Naive thymus-derived CD4-positive, alpha-beta T cell (primary cell): ENCODE results near the gene XYLT1. TPM values are rescaled to one million over a fixed set of nuclear protein-coding genes. Genes with fewer than 3 reads are reported as not detected.

Experiments
- ATAC-seq: fragments of 150-1000 bp; cut with Tn5 transposase; 2 replicates; pipeline ENCODE4 v1.10.0; 2021; ENCODE audit warnings: mild to moderate bottlenecking, moderate library complexity
- CTCF ChIA-PET: fragments of 350-600 bp; sonication (Branson Sonifier 250); formaldehyde crosslinking; loops from one replicate; lab custom pipeline; 2021; ENCODE audit warnings: antibody characterized with exemption; lab: Charles Lee
- POLR2A ChIA-PET: fragments of 350-600 bp; sonication (Branson Sonifier 250); formaldehyde crosslinking; loops from one replicate; lab custom pipeline; 2021; ENCODE audit warnings: antibody characterized with exemption, inconsistent platforms; lab: Charles Lee
- DNase-seq, 9 donors: peaks; one replicate each; pipeline versions ENCODE4 v3.0.0 to v3.0.0-alpha.2; 2020 to 2022; ENCODE audit warnings: mixed read lengths in 1 of 9
- H3K27ac ChIP-seq: one replicate; pipeline ENCODE4 v1.7.0; 2013; ENCODE audit warnings: mild to moderate bottlenecking, low read depth, low read length, moderate library complexity
- H3K27me3 ChIP-seq, 2 donors: one replicate each; pipeline ENCODE4 v1.7.0; 2013; ENCODE audit warnings: low read length in 2 of 2, mild to moderate bottlenecking in 2 of 2, moderate library complexity in 2 of 2; ENCODE audit not compliant: control insufficient read depth in 2 of 2, insufficient read depth in 2 of 2
- H3K36me3 ChIP-seq, 3 experiments: 1 replicate in 2 of 3; 2 replicates in 1 of 3; pipeline ENCODE4 v1.7.0; 2013; ENCODE audit warnings: low read length in 3 of 3, mild to moderate bottlenecking in 3 of 3, moderate library complexity in 1 of 3; ENCODE audit not compliant: insufficient read depth in 3 of 3, control insufficient read depth in 2 of 3
- H3K4me1 ChIP-seq, 2 donors: one replicate each; pipeline ENCODE4 v1.7.0; 2013; ENCODE audit warnings: low read length in 2 of 2, mild to moderate bottlenecking in 2 of 2, moderate library complexity in 1 of 2; ENCODE audit not compliant: control insufficient read depth in 2 of 2, insufficient read depth in 2 of 2
- H3K4me3 ChIP-seq: 2 replicates; pipeline ENCODE4 v1.7.0; 2013; ENCODE audit warnings: mild to moderate bottlenecking, low read length
- H3K9me3 ChIP-seq, 3 experiments: 1 replicate in 2 of 3; 2 replicates in 1 of 3; pipeline ENCODE4 v1.7.0; 2013; ENCODE audit warnings: low read length in 3 of 3; ENCODE audit not compliant: control insufficient read depth in 2 of 3
- H3K27ac Mint-ChIP-seq, 9 donors: one replicate each; pipeline ENCODE4 v1.8.0; 2020 to 2022; ENCODE audit warnings: mixed read lengths in 9 of 9, mild to moderate bottlenecking in 8 of 9, moderate library complexity in 5 of 9, inconsistent platforms in 2 of 9
- H3K27me3 Mint-ChIP-seq, 5 donors: one replicate each; pipeline ENCODE4 v1.8.0; 2021 to 2022; ENCODE audit warnings: mixed read lengths in 5 of 5, mild to moderate bottlenecking in 1 of 5
- H3K36me3 Mint-ChIP-seq, 5 donors: one replicate each; pipeline ENCODE4 v1.8.0; 2020 to 2022; ENCODE audit warnings: mixed read lengths in 5 of 5, mild to moderate bottlenecking in 3 of 5, inconsistent platforms in 1 of 5
- H3K4me1 Mint-ChIP-seq, 7 donors: one replicate each; pipeline ENCODE4 v1.8.0; 2020 to 2022; ENCODE audit warnings: mixed read lengths in 7 of 7, mild to moderate bottlenecking in 3 of 7, inconsistent platforms in 1 of 7
- H3K4me3 Mint-ChIP-seq, 10 donors: one replicate each; pipeline ENCODE4 v1.8.0; 2020 to 2022; ENCODE audit warnings: mild to moderate bottlenecking in 10 of 10, mixed read lengths in 10 of 10, moderate library complexity in 6 of 10, inconsistent platforms in 2 of 10
- H3K9me3 Mint-ChIP-seq, 11 donors: one replicate each; pipeline ENCODE4 v1.8.0; 2020 to 2022; ENCODE audit warnings: mixed read lengths in 11 of 11, mild to moderate bottlenecking in 4 of 11, inconsistent platforms in 1 of 11, moderate library complexity in 1 of 11
- intact Hi-C, 2 donors: fragments of 100-400 bp; cut with micrococcal nuclease; formaldehyde crosslinking; loops; one replicate each; pipeline ENCODE4 v1.15.1; 2023
- polyA plus RNA-seq, 2 donors: library from polyadenylated mRNA; unstranded; fragments of 300-500 nt; fragmentation: Illumina TruSeq; gene quantifications; one replicate each; pipeline ENCODE4 v1.2.3, GENCODE V29; 2021
- total RNA-seq, 6 experiments: library from RNA in 5 of 6; stranded (reverse) in 5 of 6; gene quantifications; 1 replicate in 5 of 6; 2 replicates in 1 of 6; pipeline ENCODE4 v1.2.3 and lab custom pipeline; 2021 to 2026

Gene XYLT1
- total and polyA plus RNA-seq, 7 experiments from 2014 or later: 1.9 to 50.4 (median 37.9) TPM

- no peak overlapping the region for H3K27ac ChIP-seq
- H3K4me1 Mint-ChIP-seq: peaks cover 24 to 52% (median 39%) of the 10 kb centered on the region in 7 donors
- POLR2A ChIA-PET: no interaction called here
- H3K4me3 Mint-ChIP-seq: no peak overlapping the region
- H3K4me3 ChIP-seq: no peak overlapping the region
- H3K27me3 Mint-ChIP-seq: no peaks in the 10 kb centered on the region
- peak; percentile 78 for ATAC-seq
- DNase-seq: no peak
- CTCF ChIA-PET: no interaction called here
- intact Hi-C loops: no loop called here
- no peaks in the 10 kb centered on the region for H3K9me3 ChIP-seq
- no peaks in the 10 kb centered on the region for H3K4me1 ChIP-seq
- no peaks in the 10 kb centered on the region for H3K27me3 ChIP-seq
- peaks cover 0 to 24% (median 4%) of the 10 kb centered on the region in 5 donors for H3K36me3 Mint-ChIP-seq
- H3K27ac Mint-ChIP-seq: peak overlapping the region in 2 of 9 donors; percentile 1 to 41
- no peaks in the 10 kb centered on the region for H3K36me3 ChIP-seq
- H3K9me3 Mint-ChIP-seq: no peaks in the 10 kb centered on the region
These were observed 148.9 kb downstream of the XYLT1 start for GRCh38 chr16:17321824-17322223.

GRCh38 chr16:17320009-17320408, 150.8 kb downstream of the XYLT1 start:
- no peak overlapping the region for H3K4me3 ChIP-seq
- no peaks in the 10 kb centered on the region for H3K9me3 ChIP-seq
- H3K4me1 Mint-ChIP-seq: peaks cover 25 to 57% (median 43%) of the 10 kb centered on the region in 7 donors
- no peak for ATAC-seq
- no peaks in the 10 kb centered on the region for H3K27me3 Mint-ChIP-seq
- no peaks in the 10 kb centered on the region for H3K4me1 ChIP-seq
- H3K27ac ChIP-seq: no peak overlapping the region
- CTCF ChIA-PET: no interaction called here
- peak overlapping the region in 5 of 9 donors; percentile 10 to 81 (median 64) for H3K27ac Mint-ChIP-seq
- no peaks in the 10 kb centered on the region for H3K9me3 Mint-ChIP-seq
- no peaks in the 10 kb centered on the region for H3K27me3 ChIP-seq
- DNase-seq: no peak
- POLR2A ChIA-PET: interaction anchor here (0.9 kb wide), 1 partner anchor 55 kb away, joined by 3 read pairs; no protein-coding TSS in a partner anchor
- no peaks in the 10 kb centered on the region for H3K36me3 ChIP-seq
- peak overlapping the region in 1 of 10 donors; percentile 22 for H3K4me3 Mint-ChIP-seq
- H3K36me3 Mint-ChIP-seq: peaks cover 0 to 29% (median 4%) of the 10 kb centered on the region in 5 donors
- intact Hi-C loops: no loop called here

GRCh38 chr16:17318238-17318637, 152.5 kb downstream of the XYLT1 start:
- intact Hi-C loops: no loop called here
- DNase-seq (no peak), ATAC-seq (no peak)
- Mint-ChIP-seq H3K36me3 (peaks cover 0 to 32% (median 4%) of the 10 kb centered on the region in 5 donors), H3K9me3 (no peaks in the 10 kb centered on the region), H3K27ac (peak overlapping the region in 2 of 9 donors; percentile 48 to 73), H3K4me3 (no peak overlapping the region), H3K27me3 (no peaks in the 10 kb centered on the region), H3K4me1 (peaks cover 30 to 63% (median 51%) of the 10 kb centered on the region in 7 donors)
- POLR2A ChIA-PET: interaction anchor here (1.0 kb wide), 1 partner anchor 16 kb away, joined by 4 read pairs; no protein-coding TSS in a partner anchor
- Histone ChIP-seq H3K4me1 (peaks cover 0 to 2% of the 10 kb centered on the region in 2 donors), H3K9me3 (no peaks in the 10 kb centered on the region), H3K27ac (no peak overlapping the region), H3K4me3 (no peak overlapping the region), H3K36me3 (no peaks in the 10 kb centered on the region), H3K27me3 (no peaks in the 10 kb centered on the region)
- CTCF ChIA-PET: no interaction called here

GRCh38 chr16:17316005-17316404, 154.8 kb downstream of the XYLT1 start:
- no peaks in the 10 kb centered on the region for H3K9me3 Mint-ChIP-seq
- ATAC-seq (no peak), DNase-seq (no peak)
- Histone ChIP-seq H3K4me1 (peaks cover 0 to 8% of the 10 kb centered on the region in 2 donors), H3K27me3 (no peaks in the 10 kb centered on the region), H3K4me3 (no peak overlapping the region), H3K27ac (no peak overlapping the region), H3K9me3 (no peaks in the 10 kb centered on the region), H3K36me3 (no peaks in the 10 kb centered on the region)
- no peak overlapping the region for H3K4me3 Mint-ChIP-seq
- intact Hi-C loops: no loop called here
- POLR2A ChIA-PET: no interaction called here
- no peaks in the 10 kb centered on the region for H3K27me3 Mint-ChIP-seq
- peak overlapping the region in 5 of 9 donors; percentile 9 to 58 (median 47) for H3K27ac Mint-ChIP-seq
- peaks cover 27 to 66% (median 63%) of the 10 kb centered on the region in 7 donors for H3K4me1 Mint-ChIP-seq
- CTCF ChIA-PET: interaction anchor here (1.4 kb wide), 1 partner anchor 153 kb away, joined by 4 read pairs; no protein-coding TSS in a partner anchor
- peaks cover 0 to 34% (median 11%) of the 10 kb centered on the region in 5 donors for H3K36me3 Mint-ChIP-seq

GRCh38 chr16:17313793-17314547, 156.8 kb downstream of the XYLT1 start:
- H3K27me3 Mint-ChIP-seq: no peaks in the 10 kb centered on the region
- ChIA-PET CTCF (interaction anchor here (0.7 kb wide), 1 partner anchor 9 kb away, joined by 3 read pairs; no protein-coding TSS in a partner anchor), POLR2A (interaction anchor here (0.6 kb wide), 1 partner anchor 691 kb away, joined by 8 read pairs; no protein-coding TSS in a partner anchor)
- H3K4me3 ChIP-seq: no peak overlapping the region
- H3K9me3 ChIP-seq: no peaks in the 10 kb centered on the region
- no peak for ATAC-seq
- no peak for DNase-seq
- H3K27ac ChIP-seq: no peak overlapping the region
- no peaks in the 10 kb centered on the region for H3K27me3 ChIP-seq
- intact Hi-C loops: no loop called here
- H3K27ac Mint-ChIP-seq: peak overlapping the region; percentile 9 to 77 (median 56)
- H3K4me3 Mint-ChIP-seq: peak overlapping the region in 1 of 10 donors; percentile 15
- H3K36me3 ChIP-seq: no peaks in the 10 kb centered on the region
- peaks cover 0 to 3% (median 0%) of the 10 kb centered on the region in 11 donors for H3K9me3 Mint-ChIP-seq
- H3K36me3 Mint-ChIP-seq: peaks cover 0 to 39% (median 7%) of the 10 kb centered on the region in 5 donors
- peaks cover 26 to 73% (median 65%) of the 10 kb centered on the region in 7 donors for H3K4me1 Mint-ChIP-seq
- peaks cover 0 to 8% of the 10 kb centered on the region in 2 donors for H3K4me1 ChIP-seq

GRCh38 chr16:17313085-17313611, 157.6 kb downstream of the XYLT1 start:
- no peak overlapping the region for H3K27ac ChIP-seq
- H3K4me1 Mint-ChIP-seq: peaks cover 28 to 73% (median 70%) of the 10 kb centered on the region in 7 donors

More at GRCh38 chr16:17313085-17313611, 157.6 kb downstream of the XYLT1 start:
- no peak for DNase-seq
- Mint-ChIP-seq H3K27ac (peak overlapping the region in 7 of 9 donors; percentile 20 to 84 (median 51)), H3K9me3 (peaks cover 0 to 3% (median 0%) of the 10 kb centered on the region in 11 donors), H3K27me3 (no peaks in the 10 kb centered on the region), H3K36me3 (peaks cover 0 to 41% (median 11%) of the 10 kb centered on the region in 5 donors), H3K4me3 (peak overlapping the region in 3 of 10 donors; percentile 15 to 23 (median 18))
- POLR2A ChIA-PET: no interaction called here
- intact Hi-C loops: no loop called here
- no peak for ATAC-seq
- CTCF ChIA-PET: interaction anchor here (0.7 to 1.0 kb wide), 2 partner anchors 9 to 155 kb away, joined by 3 read pairs; no protein-coding TSS in a partner anchor
- Histone ChIP-seq H3K9me3 (no peaks in the 10 kb centered on the region), H3K36me3 (no peaks in the 10 kb centered on the region), H3K27me3 (no peaks in the 10 kb centered on the region), H3K4me1 (peaks cover 0 to 8% of the 10 kb centered on the region in 2 donors), H3K4me3 (no peak overlapping the region)
